Hematopoietic multipotent progenitor cell (in vitro differentiated cells): ENCODE results near the gene TRIM22. TPM values are rescaled to one million over a fixed set of nuclear protein-coding genes. Genes with fewer than 3 reads are reported as not detected.

ENCODE experiments used
- DNase-seq, 3 donors: peaks; one replicate each; pipeline ENCODE4 v3.0.0-alpha.2; 2011 to 2015; ENCODE audit warnings: low read depth in 2 of 3, low spot score in 2 of 3
- total RNA-seq: library from RNA; depleted of rRNA; stranded (reverse); fragments of >200 nt; gene quantifications from one replicate; pipeline ENCODE4 v1.2.3, GENCODE V29; 2012

Gene TRIM22
- total RNA-seq, 1 donor = 74.6 TPM

- no peak for DNase-seq
Observed at GRCh38 chr11:5737670-5738392, 48.2 kb downstream of the TRIM22 start.

DNA sequence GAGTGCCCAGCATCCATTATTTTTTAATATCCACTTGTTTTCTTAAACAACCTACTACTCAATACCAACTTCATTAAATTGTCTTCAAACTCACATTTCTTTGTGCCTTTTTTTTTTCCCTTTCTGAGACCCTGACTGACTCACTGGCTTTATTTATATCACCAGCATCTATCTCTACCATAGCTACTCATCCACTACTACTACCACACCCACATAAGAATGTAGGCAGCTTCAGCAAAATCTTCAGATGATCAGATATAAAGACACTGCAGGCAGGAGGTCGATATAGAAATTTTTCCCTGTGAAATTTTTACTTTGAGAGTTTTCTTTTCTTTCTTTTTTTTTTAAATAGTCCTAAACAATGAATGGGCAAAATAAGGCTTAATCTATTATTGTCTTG lies 48.8 kb downstream of the TRIM22 start:
- no peak for DNase-seq

- no peak for DNase-seq
Observed at GRCh38 chr11:5746614-5747013, 57.0 kb downstream of the TRIM22 start.

GRCh38 chr11:5749836-5750235 lies 60.2 kb downstream of the TRIM22 start:
- no peak for DNase-seq

DNA sequence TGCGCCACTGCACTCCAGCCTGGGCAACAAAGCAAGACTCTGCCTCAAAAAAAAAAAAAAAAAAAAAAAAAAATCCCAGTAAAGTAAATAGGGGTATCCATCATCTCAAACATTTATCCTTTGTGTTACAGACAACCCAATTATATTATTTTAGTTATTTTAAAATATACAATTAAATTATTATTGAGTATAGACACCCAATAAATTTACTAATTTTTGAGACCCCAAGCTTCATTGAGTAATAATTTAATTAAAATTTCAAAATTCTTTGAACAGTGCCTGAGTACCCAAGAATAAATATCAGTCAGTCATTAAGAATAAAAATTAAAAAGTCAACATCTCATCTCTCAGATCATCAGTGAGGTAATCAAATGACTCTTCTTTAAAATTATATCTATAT lies 64.4 kb downstream of the TRIM22 start, which contains the start of gene OR52N4:
Gene OR52N4, plus strand, starts transcription at position 301 of the 400 bp plus-strand sequence. CDS start 498 bp downstream, outside the sequence.
- no peak for DNase-seq

Other genes with a start within 250 kb of the TRIM22 start
- 1.3 TPM for gene OR51I1, start 248.3 kb upstream of the TRIM22 start, total RNA-seq
- gene OR51I2, start 240.5 kb upstream of the TRIM22 start, total RNA-seq = under 0.01 TPM
- not detected for gene OR52D1, start 201.1 kb upstream of the TRIM22 start, total RNA-seq
- 0.81 TPM for gene UBQLN3, start 179.8 kb upstream of the TRIM22 start, total RNA-seq
- gene UBQLNL, start 173.1 kb upstream of the TRIM22 start, total RNA-seq = 0.81 TPM
- gene OR52H1, start 141.2 kb upstream of the TRIM22 start, total RNA-seq = 4.3 TPM
- gene OR52B6, start 108.9 kb upstream of the TRIM22 start, total RNA-seq = under 0.01 TPM
- 2.4 TPM for gene TRIM6, start 93.2 kb upstream of the TRIM22 start, total RNA-seq
- 12.7 TPM for gene TRIM34, start 64.8 kb upstream of the TRIM22 start, total RNA-seq
- 25.9 TPM for gene TRIM5, start 4.7 kb upstream of the TRIM22 start, total RNA-seq
- 0.27 TPM for gene OR56B1, start 46.7 kb downstream of the TRIM22 start, total RNA-seq
- 1.3 TPM for gene OR52N4, start 64.5 kb downstream of the TRIM22 start, total RNA-seq
- 0.81 TPM for gene OR52N5, start 93.6 kb downstream of the TRIM22 start, total RNA-seq
- 0.54 TPM for gene OR52N1, start 101.5 kb downstream of the TRIM22 start, total RNA-seq
- 1.1 TPM for gene OR52N2, start 119.1 kb downstream of the TRIM22 start, total RNA-seq
- not detected for gene OR52E6, start 152.1 kb downstream of the TRIM22 start, total RNA-seq
- not detected for gene OR52E8, start 167.9 kb downstream of the TRIM22 start, total RNA-seq
- gene OR52E4, start 190.8 kb downstream of the TRIM22 start, total RNA-seq = not detected
- gene OR52E5, start 203.4 kb downstream of the TRIM22 start, total RNA-seq = not detected